SK-N-SH treated with all-trans-retinoic acid at 6 μM for 48 hours (cell line): ENCODE measurements around the gene LLGL2.

Source experiments
- ATAC-seq: fragments of 200-7000 bp; cut with Tn5 transposase; 3 replicates; pipeline ENCODE4 v1.9.1; 2020; ENCODE audit warnings: mild to moderate bottlenecking, moderate library complexity
- ARNTL ChIP-seq: fragments of 450-650 bp; formaldehyde crosslinking; IDR thresholded peaks from 2 replicates; pipeline ENCODE4 v1.5.0; 2020; ENCODE audit warnings: low read depth, mild to moderate bottlenecking, moderate library complexity, borderline replicate concordance
- BACH2 ChIP-seq: fragments of 250-450 bp; sonication (Bioruptor Pico); IDR thresholded peaks from 2 replicates; pipeline ENCODE4 v1.9.0; 2021; ENCODE audit warnings: mild to moderate bottlenecking, borderline replicate concordance
- CREB5 ChIP-seq: fragments of 250-450 bp; sonication (Bioruptor Pico); IDR thresholded peaks from 2 replicates; pipeline ENCODE4 v1.5.1; 2020; ENCODE audit warnings: low read depth, mild to moderate bottlenecking, moderate library complexity
- CSDC2 ChIP-seq: fragments of 250-450 bp; sonication (Bioruptor Pico); IDR thresholded peaks from 2 replicates; pipeline ENCODE4 v1.5.0; 2020; ENCODE audit warnings: mild to moderate bottlenecking, moderate library complexity
- CSRNP3 ChIP-seq: fragments of 250-450 bp; sonication (Bioruptor Pico); IDR thresholded peaks from 2 replicates; pipeline ENCODE4 v1.5.1; 2021; ENCODE audit warnings: mild to moderate bottlenecking, moderate library complexity
- ESRRG ChIP-seq: fragments of 250-450 bp; sonication (Bioruptor Pico); IDR thresholded peaks from 2 replicates; pipeline ENCODE4 v1.6.1; 2021; ENCODE audit warnings: mild to moderate bottlenecking
- GLIS3 ChIP-seq: fragments of 250-450 bp; sonication (Bioruptor Pico); IDR thresholded peaks from 2 replicates; pipeline ENCODE4 v1.5.0; 2020; ENCODE audit warnings: mild to moderate bottlenecking, moderate library complexity
- ISL1 ChIP-seq: fragments of 250-450 bp; sonication (Bioruptor Pico); IDR thresholded peaks from 2 replicates; pipeline ENCODE4 v2.1.2; 2022; ENCODE audit warnings: mild to moderate bottlenecking, moderate library complexity
- OSR1 ChIP-seq: fragments of 250-450 bp; sonication (Bioruptor Pico); IDR thresholded peaks from 2 replicates; pipeline ENCODE4 v1.8.0; 2022; ENCODE audit warnings: moderate library complexity, mild to moderate bottlenecking, inconsistent platforms
- PATZ1 ChIP-seq: fragments of 250-450 bp; sonication (Bioruptor Pico); IDR thresholded peaks from 2 replicates; pipeline ENCODE4 v1.8.0; 2020; ENCODE audit warnings: mild to moderate bottlenecking, moderate library complexity, borderline replicate concordance
- POU6F1 ChIP-seq: fragments of 250-450 bp; sonication (Bioruptor Pico); IDR thresholded peaks from 2 replicates; pipeline ENCODE4 v1.8.0; 2021; ENCODE audit warnings: low read depth, mild to moderate bottlenecking, moderate library complexity, borderline replicate concordance
- PPARA ChIP-seq: fragments of 250-450 bp; sonication (Bioruptor Pico); IDR thresholded peaks from 2 replicates; pipeline ENCODE4 v1.5.0; 2020; ENCODE audit warnings: mild to moderate bottlenecking, borderline replicate concordance
- RARB ChIP-seq: fragments of 250-450 bp; sonication (Bioruptor Pico); IDR thresholded peaks from 2 replicates; pipeline ENCODE4 v1.8.0; 2021; ENCODE audit warnings: mild to moderate bottlenecking, moderate library complexity
- SNAI2 ChIP-seq: fragments of 250-450 bp; sonication (Bioruptor Pico); IDR thresholded peaks from 2 replicates; pipeline ENCODE4 v1.5.0; 2020; ENCODE audit warnings: mild to moderate bottlenecking, moderate library complexity
- TCF4 ChIP-seq: fragments of 250-450 bp; sonication (Bioruptor Pico); IDR thresholded peaks from 2 replicates; pipeline ENCODE4 v1.8.0; 2021; ENCODE audit warnings: mild to moderate bottlenecking, moderate library complexity, borderline replicate concordance
- TOX ChIP-seq: fragments of 250-450 bp; sonication (Bioruptor Pico); IDR thresholded peaks from 2 replicates; pipeline ENCODE4 v1.8.0; 2021; ENCODE audit warnings: mild to moderate bottlenecking, moderate library complexity, borderline replicate concordance
- TSHZ2 ChIP-seq: fragments of 250-450 bp; sonication (Bioruptor Pico); IDR thresholded peaks from 2 replicates; pipeline ENCODE4 v1.5.0; 2020; ENCODE audit warnings: mild to moderate bottlenecking, moderate library complexity
- ZC3H10 ChIP-seq: fragments of 250-450 bp; sonication (Bioruptor Pico); IDR thresholded peaks from 2 replicates; pipeline ENCODE4 v1.5.1; 2021; ENCODE audit warnings: mild to moderate bottlenecking, moderate library complexity
- ZFP3 ChIP-seq: fragments of 250-450 bp; sonication (Bioruptor Pico); IDR thresholded peaks from 2 replicates; pipeline ENCODE4 v1.5.0; 2020; ENCODE audit warnings: mild to moderate bottlenecking, moderate library complexity
- ZFP30 ChIP-seq: fragments of 450-650 bp; formaldehyde crosslinking; IDR thresholded peaks from 2 replicates; pipeline ENCODE4 v1.5.0; 2022; ENCODE audit warnings: mild to moderate bottlenecking, moderate library complexity
- ZNF565 ChIP-seq: fragments of 450-650 bp; formaldehyde crosslinking; conservative IDR thresholded peaks from 2 replicates; pipeline ENCODE4 v1.5.0; 2020; ENCODE audit warnings: low read depth, mild to moderate bottlenecking, moderate library complexity
- ZNF70 ChIP-seq: fragments of 450-650 bp; formaldehyde crosslinking; IDR thresholded peaks from 2 replicates; pipeline ENCODE4 v1.5.0; 2020; ENCODE audit warnings: mild to moderate bottlenecking, moderate library complexity
- ZNF8 ChIP-seq: fragments of 450-650 bp; formaldehyde crosslinking; IDR thresholded peaks from 2 replicates; pipeline ENCODE4 v1.5.0; 2020; ENCODE audit warnings: mild to moderate bottlenecking, moderate library complexity

LLGL2 gene

GRCh38 chr17:75570772-75571171, 45.3 kb downstream of the LLGL2 start:
- ATAC-seq, result no peak; the same call in 1 of the 3 replicates
- TF ChIP-seq OSR1 (CRISPR knock-in tag) (no peak), ZFP30 (CRISPR knock-in tag) (no peak), CREB5 (CRISPR knock-in tag) (no peak), ZNF70 (CRISPR knock-in tag) (no peak), CSRNP3 (CRISPR knock-in tag) (no peak), SNAI2 (CRISPR knock-in tag) (no peak), ARNTL (CRISPR knock-in tag) (no peak), TSHZ2 (CRISPR knock-in tag) (no peak), ZNF565 (CRISPR knock-in tag) (no peak), ZNF8 (CRISPR knock-in tag) (no peak), ZFP3 (CRISPR knock-in tag) (no peak), ISL1 (CRISPR knock-in tag) (no peak), ZC3H10 (CRISPR knock-in tag) (no peak), BACH2 (no peak), TOX (CRISPR knock-in tag) (no peak), POU6F1 (no peak), TCF4 (no peak), ESRRG (CRISPR knock-in tag) (no peak), PPARA (CRISPR knock-in tag) (no peak)

- TF ChIP-seq SNAI2 (CRISPR knock-in tag) (no peak), GLIS3 (no peak), ZFP3 (CRISPR knock-in tag) (no peak), TOX (CRISPR knock-in tag) (no peak), ARNTL (CRISPR knock-in tag) (no peak), CREB5 (CRISPR knock-in tag) (no peak), ZNF8 (CRISPR knock-in tag) (no peak), CSDC2 (CRISPR knock-in tag) (no peak), BACH2 (no peak), PPARA (CRISPR knock-in tag) (no peak), TCF4 (no peak)
- peak; percentile 33 for ATAC-seq
These were observed 45.8 kb downstream of the LLGL2 start for GRCh38 chr17:75571197-75571884.

- no peak for ATAC-seq
- TF ChIP-seq CSDC2 (CRISPR knock-in tag) (no peak), ARNTL (CRISPR knock-in tag) (no peak), POU6F1 (no peak), TCF4 (no peak), PATZ1 (CRISPR knock-in tag) (no peak), OSR1 (CRISPR knock-in tag) (no peak), SNAI2 (CRISPR knock-in tag) (no peak), ZFP30 (CRISPR knock-in tag) (no peak), ZFP3 (CRISPR knock-in tag) (no peak), TOX (CRISPR knock-in tag) (no peak), ZNF8 (CRISPR knock-in tag) (no peak), RARB (CRISPR knock-in tag) (no peak)
These were observed 46.4 kb downstream of the LLGL2 start for GRCh38 chr17:75571885-75572215.
